GM23338 (cell line): Measurements from ENCODE around the gene AOPEP. TPM values are rescaled to one million over a fixed set of nuclear protein-coding genes. Genes with fewer than 3 reads are reported as not detected.

Source experiments
- ATAC-seq: fragments of 200-7000 bp; cut with Tn5 transposase; 3 replicates; pipeline ENCODE4 v1.9.1; 2020
- DNase-seq: peaks from one replicate; pipeline ENCODE4 v3.0.0-alpha.2; 2015; ENCODE audit warnings: low spot score
- H2AFZ ChIP-seq: fragments of 200-600 bp; sonication (generic); 2 replicates; pipeline ENCODE4 v1.8.0; 2016; ENCODE audit warnings: antibody characterized with exemption, mild to moderate bottlenecking, moderate library complexity
- H3F3A ChIP-seq: fragments of 200-600 bp; sonication (generic); replicated peaks from 2 replicates; pipeline ENCODE4 v1.8.0; 2017; ENCODE audit warnings: antibody characterized with exemption, mixed run types, low read depth
- H3K27ac ChIP-seq: fragments of 200-600 bp; sonication (generic); 2 replicates; pipeline ENCODE4 v1.6.1; 2016; ENCODE audit warnings: low read depth
- H3K27me3 ChIP-seq: fragments of 200-600 bp; sonication (generic); 2 replicates; pipeline ENCODE4 v1.8.0; 2016; ENCODE audit warnings: mild to moderate bottlenecking, mixed run types, moderate library complexity; ENCODE audit not compliant: insufficient read depth
- H3K36me3 ChIP-seq: fragments of 200-600 bp; sonication (generic); 2 replicates; pipeline ENCODE4 v1.8.0; 2016; ENCODE audit warnings: mild to moderate bottlenecking; ENCODE audit not compliant: insufficient read depth
- H3K4me1 ChIP-seq: fragments of 200-600 bp; sonication (generic); 2 replicates; pipeline ENCODE4 v1.8.0; 2016; ENCODE audit warnings: mild to moderate bottlenecking, moderate library complexity; ENCODE audit not compliant: insufficient read depth
- H3K4me2 ChIP-seq: fragments of 200-600 bp; sonication (generic); 2 replicates; pipeline ENCODE4 v1.7.1; 2017; ENCODE audit warnings: mixed run types
- H3K4me3 ChIP-seq: fragments of 200-600 bp; sonication (generic); 2 replicates; pipeline ENCODE4 v1.6.1; 2016; ENCODE audit warnings: mixed run types
- H3K79me2 ChIP-seq: fragments of 200-600 bp; sonication (generic); replicated peaks from 2 replicates; pipeline ENCODE4 v1.8.0; 2017; ENCODE audit warnings: mild to moderate bottlenecking; ENCODE audit not compliant: insufficient read depth
- H3K9me2 ChIP-seq: fragments of 200-600 bp; sonication (generic); 2 replicates; pipeline ENCODE4 v1.8.0; 2017; ENCODE audit not compliant: insufficient read depth
- H4K20me1 ChIP-seq: fragments of 200-600 bp; sonication (generic); replicated peaks from 2 replicates; pipeline ENCODE4 v1.8.0; 2017; ENCODE audit warnings: mild to moderate bottlenecking; ENCODE audit not compliant: insufficient read depth
- H3K27ac Mint-ChIP-seq: 2 replicates; pipeline ENCODE4 v1.8.0; 2020; ENCODE audit warnings: inconsistent platforms, mild to moderate bottlenecking, moderate library complexity, mixed read lengths
- H3K27me3 Mint-ChIP-seq: 3 replicates; pipeline ENCODE4 v1.8.0; 2022; ENCODE audit warnings: low read depth, mild to moderate bottlenecking, moderate library complexity, mixed read lengths, inconsistent platforms; ENCODE audit not compliant: insufficient read depth, poor library complexity
- H3K36me3 Mint-ChIP-seq: 3 replicates; pipeline ENCODE4 v1.8.0; 2021; ENCODE audit warnings: low read depth, mild to moderate bottlenecking, inconsistent platforms, moderate library complexity, mixed read lengths
- H3K4me1 Mint-ChIP-seq: 3 replicates; pipeline ENCODE4 v1.8.0; 2020; ENCODE audit warnings: mild to moderate bottlenecking, inconsistent platforms, mixed read lengths
- H3K4me3 Mint-ChIP-seq: 3 replicates; pipeline ENCODE4 v1.8.0; 2021; ENCODE audit warnings: moderate library complexity, mild to moderate bottlenecking, inconsistent platforms, mixed read lengths
- H3K9me3 Mint-ChIP-seq: 3 replicates; pipeline ENCODE4 v1.8.0; 2020; ENCODE audit warnings: moderate library complexity, mild to moderate bottlenecking, inconsistent platforms, mixed read lengths
- CREB1 ChIP-seq: fragments of 250-450 bp; sonication (Bioruptor Pico); IDR thresholded peaks from 2 replicates; pipeline ENCODE4 v1.5.0; 2020; ENCODE audit warnings: low read depth, mild to moderate bottlenecking, moderate library complexity
- EZH2phosphoT487 ChIP-seq: fragments of 200-600 bp; sonication (generic); IDR thresholded peaks from one replicate; pipeline ENCODE4 v1.8.1; 2018; ENCODE audit warnings: antibody characterized with exemption; ENCODE audit not compliant: unreplicated experiment
- ZNF114 ChIP-seq: fragments of 250-450 bp; sonication (Bioruptor Pico); IDR thresholded peaks from 2 replicates; pipeline ENCODE4 v1.5.0; 2020; ENCODE audit warnings: mild to moderate bottlenecking, moderate library complexity
- ZNF462 ChIP-seq: fragments of 250-450 bp; sonication (Bioruptor Pico); IDR thresholded peaks from 2 replicates; pipeline ENCODE4 v1.5.0; 2020; ENCODE audit warnings: mild to moderate bottlenecking, moderate library complexity
- polyA plus RNA-seq: library from polyadenylated mRNA; unstranded; fragments of >200 nt; fragmentation: Nextera tagmentation; extraction: Ambion mirVana; gene quantifications from 2 replicates; pipeline ENCODE4 v1.2.1, GENCODE V29; 2016
- total RNA-seq: library from RNA; depleted of rRNA; stranded (reverse); fragments of >200 nt; shearing (Covaris generic); gene quantifications from 2 replicates; pipeline ENCODE4 v1.2.3, GENCODE V29; 2014
- TF ChIP-seq, protein P1 (sequence below): IDR thresholded peaks from 2 replicates; pipeline ENCODE4 v1.6.1; 2016; ENCODE audit warnings: antibody characterized with exemption

Gene AOPEP
- total and polyA plus RNA-seq, 2 experiments from 2014 or later: 7.0 to 16.5 TPM

DNA sequence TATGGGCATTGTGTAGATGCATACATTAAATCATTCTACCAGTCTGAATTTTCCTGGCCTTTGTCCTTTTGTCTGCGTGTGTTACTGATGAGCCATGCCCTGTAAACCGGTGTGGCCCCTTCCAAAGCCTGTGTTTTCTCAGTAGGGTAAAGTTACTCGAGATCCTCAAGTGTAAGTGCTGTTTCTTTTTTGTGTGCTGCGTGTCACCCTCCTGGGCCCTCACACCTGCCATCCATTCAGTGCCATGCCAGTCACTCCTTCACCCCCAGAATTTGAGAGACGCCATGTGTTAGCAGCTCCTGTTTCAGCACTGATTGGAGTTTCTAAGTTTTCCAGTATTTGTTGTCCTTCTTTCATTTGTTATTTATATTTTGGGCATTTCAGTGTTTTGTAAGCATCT lies 302.8 kb downstream of the AOPEP start (continued):
- TF ChIP-seq ZNF462 (CRISPR knock-in tag): no peak
- TF ChIP-seq, protein P1, sequence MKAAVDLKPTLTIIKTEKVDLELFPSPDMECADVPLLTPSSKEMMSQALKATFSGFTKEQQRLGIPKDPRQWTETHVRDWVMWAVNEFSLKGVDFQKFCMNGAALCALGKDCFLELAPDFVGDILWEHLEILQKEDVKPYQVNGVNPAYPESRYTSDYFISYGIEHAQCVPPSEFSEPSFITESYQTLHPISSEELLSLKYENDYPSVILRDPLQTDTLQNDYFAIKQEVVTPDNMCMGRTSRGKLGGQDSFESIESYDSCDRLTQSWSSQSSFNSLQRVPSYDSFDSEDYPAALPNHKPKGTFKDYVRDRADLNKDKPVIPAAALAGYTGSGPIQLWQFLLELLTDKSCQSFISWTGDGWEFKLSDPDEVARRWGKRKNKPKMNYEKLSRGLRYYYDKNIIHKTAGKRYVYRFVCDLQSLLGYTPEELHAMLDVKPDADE: no peak
- no peak for TF ChIP-seq CREB1 (CRISPR knock-in tag)

GRCh38 chr9:95029720-95030119 lies 303.2 kb downstream of the AOPEP start:
- no peak overlapping the region for H3K27ac ChIP-seq
- no peak for ATAC-seq
- no peak overlapping the region for H3K4me3 Mint-ChIP-seq
- no peaks in the 10 kb centered on the region for H3K27me3 ChIP-seq
- no peaks in the 10 kb centered on the region for H3K36me3 ChIP-seq
- no peaks in the 10 kb centered on the region for H3K9me3 Mint-ChIP-seq
- no peak overlapping the region for H3K27ac Mint-ChIP-seq
- H3K4me1 Mint-ChIP-seq: peaks cover 13% of the 10 kb centered on the region; the same call in 2 of the 3 replicates
- TF ChIP-seq EZH2phosphoT487 (no peak), ZNF114 (CRISPR knock-in tag) (no peak), ZNF462 (CRISPR knock-in tag) (no peak)
- no peaks in the 10 kb centered on the region for H3K36me3 Mint-ChIP-seq
- no peak for DNase-seq
- no peaks in the 10 kb centered on the region for H3F3A ChIP-seq
- no peak overlapping the region for H3K4me2 ChIP-seq
- H4K20me1 ChIP-seq: no peaks in the 10 kb centered on the region
- peaks cover 2% of the 10 kb centered on the region for H3K27me3 Mint-ChIP-seq
- no peak overlapping the region for H2AFZ ChIP-seq
- H3K79me2 ChIP-seq: no peaks in the 10 kb centered on the region
- no peaks in the 10 kb centered on the region for H3K4me1 ChIP-seq
- H3K4me3 ChIP-seq: no peak overlapping the region
- H3K9me2 ChIP-seq: no peaks in the 10 kb centered on the region
